K562 (cell line): ENCODE data around the gene CFAP97D1.
"Not testable (repeated sequence)": the region's sequence is repeated elsewhere in the genome, so short reads cannot be mapped to it uniquely, and the experiment has no call there.

ENCODE experiments used
- GABPB1 ChIP-seq: sonication (generic); formaldehyde crosslinking; IDR thresholded peaks from 2 replicates; pipeline ENCODE4 v1.8.0; 2022; ENCODE audit warnings: mild to moderate bottlenecking, missing genetic modification reagents
- POLR2A ChIP-seq: fragments of 450-650 bp; conservative IDR thresholded peaks from 2 replicates; pipeline ENCODE4 v1.6.1; 2016
- POLR2AphosphoS5 ChIP-seq: IDR thresholded peaks from 2 replicates; pipeline ENCODE4 v1.6.1; 2011; ENCODE audit warnings: mild to moderate bottlenecking, low read depth, low read length, moderate library complexity; ENCODE audit not compliant: control insufficient read depth, insufficient read depth
- TAF7 ChIP-seq: fragments of 450-650 bp; IDR thresholded peaks from 2 replicates; pipeline ENCODE4 v1.6.1; 2016; ENCODE audit warnings: missing genetic modification characterization, missing compliant biosample characterization
- TEAD4 ChIP-seq, 2 experiments: sonication (generic) in 1 of 2; formaldehyde crosslinking in 1 of 2; IDR thresholded peaks; 2 replicates each; pipeline versions ENCODE4 v1.6.1 to v1.8.0; 2012 to 2022; ENCODE audit warnings: borderline replicate concordance in 1 of 2, inconsistent platforms in 1 of 2, low read length in 1 of 2, mild to moderate bottlenecking in 1 of 2, missing genetic modification reagents in 1 of 2
- TF ChIP-seq, protein P1 (sequence below), 2 experiments: fragments of 450-650 bp in 1 of 2; sonication (generic) in 1 of 2; formaldehyde crosslinking in 1 of 2; IDR thresholded peaks in 1 of 2; conservative IDR thresholded peaks in 1 of 2; 2 replicates each; pipeline versions ENCODE4 v1.6.1 to v1.8.1; 2016 to 2023; ENCODE audit warnings: mild to moderate bottlenecking in 2 of 2, moderate library complexity in 2 of 2, inconsistent platforms in 1 of 2, missing genetic modification reagents in 1 of 2
- TF ChIP-seq, protein P2 (sequence below): sonication (generic); formaldehyde crosslinking; IDR thresholded peaks from 2 replicates; pipeline ENCODE4 v1.8.1; 2023; ENCODE audit warnings: mild to moderate bottlenecking, missing genetic modification reagents
- TF ChIP-seq, protein P3 (sequence below), 3 experiments: IDR thresholded peaks in 2 of 3; conservative IDR thresholded peaks in 1 of 3; 2 replicates each; pipeline ENCODE4 v1.5.1; 2011 to 2012; ENCODE audit warnings: low read length in 3 of 3, mild to moderate bottlenecking in 3 of 3, control low read depth in 2 of 3, improper control_type of control experiment in 1 of 3, inconsistent platforms in 1 of 3, low read depth in 1 of 3, mixed read lengths in 1 of 3, moderate library complexity in 1 of 3; ENCODE audit not compliant: insufficient read depth in 2 of 3
- TF ChIP-seq, protein P4 (sequence below): fragments of 450-650 bp; formaldehyde crosslinking; IDR thresholded peaks from 2 replicates; pipeline ENCODE4 v1.4.0; 2022; ENCODE audit warnings: missing genetic modification characterization
- TF ChIP-seq, protein P5 (sequence below): sonication (generic); formaldehyde crosslinking; IDR thresholded peaks from 2 replicates; pipeline ENCODE4 v1.8.1; 2023; ENCODE audit warnings: mild to moderate bottlenecking, missing genetic modification reagents
- TF ChIP-seq, protein P6 (sequence below): sonication (generic); formaldehyde crosslinking; IDR thresholded peaks from 2 replicates; pipeline ENCODE4 v1.8.0; 2022; ENCODE audit warnings: missing genetic modification reagents, mild to moderate bottlenecking, borderline replicate concordance
- TF ChIP-seq, protein P7 (sequence below), 2 experiments: fragments of 450-650 bp; formaldehyde crosslinking in 1 of 2; IDR thresholded peaks; 2 replicates each; pipeline versions ENCODE4 v1.4.0 to v1.6.1; 2014 to 2020; ENCODE audit warnings: mild to moderate bottlenecking in 2 of 2, borderline replicate concordance in 1 of 2, low read depth in 1 of 2

DNA sequence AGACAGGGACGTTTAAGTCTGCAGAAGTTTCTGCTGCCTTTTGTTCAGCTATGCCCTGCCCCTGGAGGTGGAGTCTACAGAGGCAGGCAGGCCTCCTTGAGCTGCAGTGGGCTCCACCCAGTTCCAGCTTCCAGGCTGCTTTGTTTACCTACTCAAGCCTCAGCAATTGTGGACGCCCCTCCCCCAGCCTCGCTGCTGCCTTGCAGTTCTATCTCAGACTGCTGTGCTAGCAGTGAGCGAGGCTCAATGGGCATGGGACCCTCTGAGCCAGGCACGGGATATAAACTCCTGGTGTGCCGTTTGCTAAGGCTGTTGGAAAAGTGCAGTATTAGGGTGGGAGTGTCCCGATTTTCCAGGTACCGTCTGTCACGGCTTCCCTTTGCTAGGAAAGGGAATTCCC lies 17.8 kb downstream of the CFAP97D1 start:
- TF ChIP-seq, protein P1, sequence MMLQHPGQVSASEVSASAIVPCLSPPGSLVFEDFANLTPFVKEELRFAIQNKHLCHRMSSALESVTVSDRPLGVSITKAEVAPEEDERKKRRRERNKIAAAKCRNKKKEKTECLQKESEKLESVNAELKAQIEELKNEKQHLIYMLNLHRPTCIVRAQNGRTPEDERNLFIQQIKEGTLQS (IDR thresholded peaks at IDR 0.05): not testable (repeated sequence)
- TF ChIP-seq, protein P1 (CRISPR knock-in tag; conservative IDR thresholded peaks at IDR 0.05): not testable (repeated sequence)
- TF ChIP-seq POLR2A; TAF7; GABPB1 (CRISPR knock-in tag); POLR2AphosphoS5; TEAD4 (IDR thresholded peaks at IDR 0.05; ENCODE audit: low read length); TEAD4 (CRISPR knock-in tag; IDR thresholded peaks at IDR 0.05; ENCODE audit: borderline replicate concordance): not testable (repeated sequence)
- TF ChIP-seq, protein P2, sequence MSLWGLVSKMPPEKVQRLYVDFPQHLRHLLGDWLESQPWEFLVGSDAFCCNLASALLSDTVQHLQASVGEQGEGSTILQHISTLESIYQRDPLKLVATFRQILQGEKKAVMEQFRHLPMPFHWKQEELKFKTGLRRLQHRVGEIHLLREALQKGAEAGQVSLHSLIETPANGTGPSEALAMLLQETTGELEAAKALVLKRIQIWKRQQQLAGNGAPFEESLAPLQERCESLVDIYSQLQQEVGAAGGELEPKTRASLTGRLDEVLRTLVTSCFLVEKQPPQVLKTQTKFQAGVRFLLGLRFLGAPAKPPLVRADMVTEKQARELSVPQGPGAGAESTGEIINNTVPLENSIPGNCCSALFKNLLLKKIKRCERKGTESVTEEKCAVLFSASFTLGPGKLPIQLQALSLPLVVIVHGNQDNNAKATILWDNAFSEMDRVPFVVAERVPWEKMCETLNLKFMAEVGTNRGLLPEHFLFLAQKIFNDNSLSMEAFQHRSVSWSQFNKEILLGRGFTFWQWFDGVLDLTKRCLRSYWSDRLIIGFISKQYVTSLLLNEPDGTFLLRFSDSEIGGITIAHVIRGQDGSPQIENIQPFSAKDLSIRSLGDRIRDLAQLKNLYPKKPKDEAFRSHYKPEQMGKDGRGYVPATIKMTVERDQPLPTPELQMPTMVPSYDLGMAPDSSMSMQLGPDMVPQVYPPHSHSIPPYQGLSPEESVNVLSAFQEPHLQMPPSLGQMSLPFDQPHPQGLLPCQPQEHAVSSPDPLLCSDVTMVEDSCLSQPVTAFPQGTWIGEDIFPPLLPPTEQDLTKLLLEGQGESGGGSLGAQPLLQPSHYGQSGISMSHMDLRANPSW (CRISPR knock-in tag): not testable (repeated sequence)
- TF ChIP-seq, protein P3, sequence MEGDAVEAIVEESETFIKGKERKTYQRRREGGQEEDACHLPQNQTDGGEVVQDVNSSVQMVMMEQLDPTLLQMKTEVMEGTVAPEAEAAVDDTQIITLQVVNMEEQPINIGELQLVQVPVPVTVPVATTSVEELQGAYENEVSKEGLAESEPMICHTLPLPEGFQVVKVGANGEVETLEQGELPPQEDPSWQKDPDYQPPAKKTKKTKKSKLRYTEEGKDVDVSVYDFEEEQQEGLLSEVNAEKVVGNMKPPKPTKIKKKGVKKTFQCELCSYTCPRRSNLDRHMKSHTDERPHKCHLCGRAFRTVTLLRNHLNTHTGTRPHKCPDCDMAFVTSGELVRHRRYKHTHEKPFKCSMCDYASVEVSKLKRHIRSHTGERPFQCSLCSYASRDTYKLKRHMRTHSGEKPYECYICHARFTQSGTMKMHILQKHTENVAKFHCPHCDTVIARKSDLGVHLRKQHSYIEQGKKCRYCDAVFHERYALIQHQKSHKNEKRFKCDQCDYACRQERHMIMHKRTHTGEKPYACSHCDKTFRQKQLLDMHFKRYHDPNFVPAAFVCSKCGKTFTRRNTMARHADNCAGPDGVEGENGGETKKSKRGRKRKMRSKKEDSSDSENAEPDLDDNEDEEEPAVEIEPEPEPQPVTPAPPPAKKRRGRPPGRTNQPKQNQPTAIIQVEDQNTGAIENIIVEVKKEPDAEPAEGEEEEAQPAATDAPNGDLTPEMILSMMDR (IDR thresholded peaks at IDR 0.05 in 2 of 3, conservative IDR thresholded peaks at IDR 0.05 in 1 of 3; ENCODE audit: insufficient read depth in 2 of 3, low read depth in 1 of 3, low read length in 3 of 3): not testable (repeated sequence)
- TF ChIP-seq, protein P4, sequence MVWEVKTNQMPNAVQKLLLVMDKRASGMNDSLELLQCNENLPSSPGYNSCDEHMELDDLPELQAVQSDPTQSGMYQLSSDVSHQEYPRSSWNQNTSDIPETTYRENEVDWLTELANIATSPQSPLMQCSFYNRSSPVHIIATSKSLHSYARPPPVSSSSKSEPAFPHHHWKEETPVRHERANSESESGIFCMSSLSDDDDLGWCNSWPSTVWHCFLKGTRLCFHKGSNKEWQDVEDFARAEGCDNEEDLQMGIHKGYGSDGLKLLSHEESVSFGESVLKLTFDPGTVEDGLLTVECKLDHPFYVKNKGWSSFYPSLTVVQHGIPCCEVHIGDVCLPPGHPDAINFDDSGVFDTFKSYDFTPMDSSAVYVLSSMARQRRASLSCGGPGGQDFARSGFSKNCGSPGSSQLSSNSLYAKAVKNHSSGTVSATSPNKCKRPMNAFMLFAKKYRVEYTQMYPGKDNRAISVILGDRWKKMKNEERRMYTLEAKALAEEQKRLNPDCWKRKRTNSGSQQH (CRISPR knock-in tag): not testable (repeated sequence)
- TF ChIP-seq, protein P5, sequence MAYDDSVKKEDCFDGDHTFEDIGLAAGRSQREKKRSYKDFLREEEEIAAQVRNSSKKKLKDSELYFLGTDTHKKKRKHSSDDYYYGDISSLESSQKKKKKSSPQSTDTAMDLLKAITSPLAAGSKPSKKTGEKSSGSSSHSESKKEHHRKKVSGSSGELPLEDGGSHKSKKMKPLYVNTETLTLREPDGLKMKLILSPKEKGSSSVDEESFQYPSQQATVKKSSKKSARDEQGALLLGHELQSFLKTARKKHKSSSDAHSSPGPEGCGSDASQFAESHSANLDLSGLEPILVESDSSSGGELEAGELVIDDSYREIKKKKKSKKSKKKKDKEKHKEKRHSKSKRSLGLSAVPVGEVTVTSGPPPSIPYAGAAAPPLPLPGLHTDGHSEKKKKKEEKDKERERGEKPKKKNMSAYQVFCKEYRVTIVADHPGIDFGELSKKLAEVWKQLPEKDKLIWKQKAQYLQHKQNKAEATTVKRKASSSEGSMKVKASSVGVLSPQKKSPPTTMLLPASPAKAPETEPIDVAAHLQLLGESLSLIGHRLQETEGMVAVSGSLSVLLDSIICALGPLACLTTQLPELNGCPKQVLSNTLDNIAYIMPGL: not testable (repeated sequence)
- TF ChIP-seq, protein P6, sequence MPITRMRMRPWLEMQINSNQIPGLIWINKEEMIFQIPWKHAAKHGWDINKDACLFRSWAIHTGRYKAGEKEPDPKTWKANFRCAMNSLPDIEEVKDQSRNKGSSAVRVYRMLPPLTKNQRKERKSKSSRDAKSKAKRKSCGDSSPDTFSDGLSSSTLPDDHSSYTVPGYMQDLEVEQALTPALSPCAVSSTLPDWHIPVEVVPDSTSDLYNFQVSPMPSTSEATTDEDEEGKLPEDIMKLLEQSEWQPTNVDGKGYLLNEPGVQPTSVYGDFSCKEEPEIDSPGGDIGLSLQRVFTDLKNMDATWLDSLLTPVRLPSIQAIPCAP (CRISPR knock-in tag): not testable (repeated sequence)
- TF ChIP-seq, protein P7, sequence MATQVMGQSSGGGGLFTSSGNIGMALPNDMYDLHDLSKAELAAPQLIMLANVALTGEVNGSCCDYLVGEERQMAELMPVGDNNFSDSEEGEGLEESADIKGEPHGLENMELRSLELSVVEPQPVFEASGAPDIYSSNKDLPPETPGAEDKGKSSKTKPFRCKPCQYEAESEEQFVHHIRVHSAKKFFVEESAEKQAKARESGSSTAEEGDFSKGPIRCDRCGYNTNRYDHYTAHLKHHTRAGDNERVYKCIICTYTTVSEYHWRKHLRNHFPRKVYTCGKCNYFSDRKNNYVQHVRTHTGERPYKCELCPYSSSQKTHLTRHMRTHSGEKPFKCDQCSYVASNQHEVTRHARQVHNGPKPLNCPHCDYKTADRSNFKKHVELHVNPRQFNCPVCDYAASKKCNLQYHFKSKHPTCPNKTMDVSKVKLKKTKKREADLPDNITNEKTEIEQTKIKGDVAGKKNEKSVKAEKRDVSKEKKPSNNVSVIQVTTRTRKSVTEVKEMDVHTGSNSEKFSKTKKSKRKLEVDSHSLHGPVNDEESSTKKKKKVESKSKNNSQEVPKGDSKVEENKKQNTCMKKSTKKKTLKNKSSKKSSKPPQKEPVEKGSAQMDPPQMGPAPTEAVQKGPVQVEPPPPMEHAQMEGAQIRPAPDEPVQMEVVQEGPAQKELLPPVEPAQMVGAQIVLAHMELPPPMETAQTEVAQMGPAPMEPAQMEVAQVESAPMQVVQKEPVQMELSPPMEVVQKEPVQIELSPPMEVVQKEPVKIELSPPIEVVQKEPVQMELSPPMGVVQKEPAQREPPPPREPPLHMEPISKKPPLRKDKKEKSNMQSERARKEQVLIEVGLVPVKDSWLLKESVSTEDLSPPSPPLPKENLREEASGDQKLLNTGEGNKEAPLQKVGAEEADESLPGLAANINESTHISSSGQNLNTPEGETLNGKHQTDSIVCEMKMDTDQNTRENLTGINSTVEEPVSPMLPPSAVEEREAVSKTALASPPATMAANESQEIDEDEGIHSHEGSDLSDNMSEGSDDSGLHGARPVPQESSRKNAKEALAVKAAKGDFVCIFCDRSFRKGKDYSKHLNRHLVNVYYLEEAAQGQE (IDR thresholded peaks at IDR 0.05; ENCODE audit: borderline replicate concordance): not testable (repeated sequence)
- TF ChIP-seq, protein P7 (CRISPR knock-in tag; IDR thresholded peaks at IDR 0.05; ENCODE audit: low read depth): not testable (repeated sequence)
